SW480 (cell line): ENCODE data around the gene CCNY.
"Not testable (repeated sequence)": the region's sequence is repeated elsewhere in the genome, so short reads cannot be mapped to it uniquely, and the experiment has no call there.

Source experiments
- DNase-seq: peaks from one replicate; pipeline ENCODE4 v3.0.0-alpha.2; 2016; ENCODE audit warnings: low spot score

The CCNY gene

GRCh38 chr10:35406003-35406630 lies 69.8 kb downstream of the CCNY start:
- not testable (repeated sequence) for DNase-seq

- DNase-seq, result not testable (repeated sequence)
Observed at GRCh38 chr10:35407696-35408095, 71.4 kb downstream of the CCNY start.

- DNase-seq, result peak; percentile 57
Observed at GRCh38 chr10:35409094-35409582, 72.8 kb downstream of the CCNY start.

- DNase-seq, result no peak
Observed at GRCh38 chr10:35409808-35410207, 73.5 kb downstream of the CCNY start.

- no peak for DNase-seq
Observed at GRCh38 chr10:35412003-35412723, 75.9 kb downstream of the CCNY start.

- peak; percentile 62 for DNase-seq
Observed at GRCh38 chr10:35412900-35413491, 76.7 kb downstream of the CCNY start.

GRCh38 chr10:35413985-35414861 lies 77.9 kb downstream of the CCNY start:
- no peak for DNase-seq

- no peak for DNase-seq
Observed at GRCh38 chr10:35415505-35415904, 79.2 kb downstream of the CCNY start.

- DNase-seq, result no peak
Observed at GRCh38 chr10:35416619-35417312, 80.5 kb downstream of the CCNY start.

- DNase-seq, result no peak
Observed at GRCh38 chr10:35417313-35417625, 81.0 kb downstream of the CCNY start.

GRCh38 chr10:35417795-35418194 lies 81.5 kb downstream of the CCNY start:
- DNase-seq, result no peak

- not testable (repeated sequence) for DNase-seq
Observed at GRCh38 chr10:35418580-35418979, 82.3 kb downstream of the CCNY start.

GRCh38 chr10:35420044-35420443 lies 83.7 kb downstream of the CCNY start:
- DNase-seq, result no peak

GRCh38 chr10:35420827-35421552 lies 84.7 kb downstream of the CCNY start:
- no peak for DNase-seq

- DNase-seq, result peak; percentile 23
Observed at GRCh38 chr10:35421553-35422178, 85.4 kb downstream of the CCNY start.

- no peak for DNase-seq
Observed at GRCh38 chr10:35422228-35422627, 85.9 kb downstream of the CCNY start.

- no peak for DNase-seq
Observed at GRCh38 chr10:35423505-35424306, 87.4 kb downstream of the CCNY start.

GRCh38 chr10:35424680-35425285 lies 88.5 kb downstream of the CCNY start:
- DNase-seq, result no peak

GRCh38 chr10:35425595-35425994 lies 89.3 kb downstream of the CCNY start:
- DNase-seq, result no peak
